ENCODE data around the gene ZNF785.
"Not testable (repeated sequence)": the region's sequence is repeated elsewhere in the genome, so short reads cannot be mapped to it uniquely, and the experiment has no call there.

Gene ZNF785

DNA sequence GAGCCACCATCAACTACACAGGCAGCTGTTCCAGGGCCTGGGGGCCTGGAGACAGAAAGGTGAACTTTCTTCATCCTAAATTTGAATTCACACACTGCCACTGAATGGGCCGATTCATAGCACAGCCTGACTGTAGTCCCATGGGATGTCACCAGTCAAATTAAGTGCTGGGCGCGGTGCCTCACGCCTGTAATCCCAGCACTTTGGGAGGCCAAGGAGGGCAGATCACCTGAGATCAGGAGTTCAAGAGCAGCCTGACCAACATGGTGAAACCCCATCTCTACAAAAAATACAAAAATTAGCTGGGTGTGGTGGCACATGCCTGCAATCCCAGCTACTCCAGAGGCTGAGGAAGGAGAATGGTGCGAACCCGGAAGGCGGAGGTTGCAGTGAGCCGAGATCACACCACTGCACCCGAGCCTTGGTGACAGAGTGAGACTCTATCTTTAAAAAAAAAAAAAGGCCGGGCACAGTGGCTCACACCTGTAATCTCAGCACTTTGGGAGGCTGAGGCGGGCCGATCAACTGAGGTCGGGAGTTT, 45.4 kb downstream of the ZNF785 start:
- DNase-seq (ENCODE audit: low spot score), result not testable (repeated sequence)

- DNase-seq (ENCODE audit: low spot score), result no peak
Measured at GRCh38 chr16:30539000-30539964, 46.2 kb downstream of the ZNF785 start.

DNA sequence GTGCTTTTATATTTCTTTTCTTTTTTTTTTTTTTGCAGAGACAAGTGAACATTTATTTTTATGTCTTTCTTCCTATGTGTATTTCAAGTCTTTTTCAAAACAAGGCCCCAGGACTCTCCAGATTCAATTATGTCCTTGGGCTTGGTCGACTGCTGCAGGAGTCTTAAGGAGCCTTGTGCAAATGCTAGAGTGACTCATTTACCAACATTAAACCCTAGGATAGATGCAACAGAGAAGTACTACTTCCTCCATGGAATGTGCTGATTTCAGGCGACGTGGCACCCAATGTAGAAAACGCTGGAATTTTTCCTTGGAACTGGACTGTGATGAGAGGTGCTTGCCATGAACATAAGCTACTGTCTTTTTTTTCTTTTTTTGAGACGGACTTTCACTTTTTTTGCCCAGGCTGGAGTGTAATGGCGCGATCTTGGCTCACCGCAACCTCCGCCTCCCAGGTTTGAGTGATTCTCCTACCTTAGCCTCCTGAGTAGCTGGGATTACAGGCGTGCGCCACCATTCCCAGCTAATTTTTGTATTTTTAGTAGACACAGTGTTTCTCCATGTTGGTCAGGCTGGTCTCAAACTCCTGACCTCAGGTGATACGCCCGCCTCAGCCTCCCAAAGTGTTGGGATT, 49.0 kb downstream of the ZNF785 start:
- DNase-seq (ENCODE audit: low spot score), result not testable (repeated sequence)

- peak; percentile 68 for DNase-seq (ENCODE audit: low spot score)
Measured at GRCh38 chr16:30535777-30536190, 49.7 kb downstream of the ZNF785 start.

DNA sequence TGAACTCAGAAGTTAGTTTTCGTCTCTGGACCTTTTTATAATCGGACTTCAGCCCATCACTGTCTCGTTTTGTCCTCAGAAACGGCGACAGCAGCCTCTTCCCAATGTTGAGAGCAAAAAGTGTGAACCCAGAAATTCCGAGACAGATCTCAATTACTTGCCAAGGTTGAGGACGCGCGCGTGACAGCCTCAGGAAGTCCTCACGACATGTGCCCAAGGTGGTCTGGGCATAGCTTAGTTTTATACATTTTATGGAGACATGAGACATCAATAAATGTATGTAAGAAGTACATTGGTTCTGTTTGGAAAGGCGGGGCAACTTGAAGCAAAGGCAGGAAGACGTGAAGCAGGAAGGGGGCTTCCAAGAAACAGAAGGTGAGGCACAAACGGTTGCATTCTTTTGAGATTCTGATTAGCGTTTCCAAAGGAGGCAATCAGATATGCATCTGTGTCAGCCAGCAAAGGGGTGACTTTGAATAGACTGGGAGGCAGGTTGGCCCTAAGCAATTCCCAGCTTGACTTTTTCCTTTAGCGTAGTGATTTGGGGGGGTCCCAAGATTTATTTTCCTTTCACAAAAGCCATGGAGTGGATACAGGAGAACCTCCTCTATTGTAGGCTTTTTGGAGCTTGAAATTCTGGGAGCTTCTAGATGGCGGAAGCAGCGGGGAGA, 50.3 kb downstream of the ZNF785 start:
- no peak for DNase-seq (ENCODE audit: low spot score)

- peak; percentile 93 for DNase-seq (ENCODE audit: low spot score)
Measured at GRCh38 chr16:30534368-30535105, 51.0 kb downstream of the ZNF785 start, which contains the start of gene ZNF747. Gene ZNF747 (minus strand): TSS chr16:30534858. CDS start chr16:30534679, 179 bp downstream.

DNA sequence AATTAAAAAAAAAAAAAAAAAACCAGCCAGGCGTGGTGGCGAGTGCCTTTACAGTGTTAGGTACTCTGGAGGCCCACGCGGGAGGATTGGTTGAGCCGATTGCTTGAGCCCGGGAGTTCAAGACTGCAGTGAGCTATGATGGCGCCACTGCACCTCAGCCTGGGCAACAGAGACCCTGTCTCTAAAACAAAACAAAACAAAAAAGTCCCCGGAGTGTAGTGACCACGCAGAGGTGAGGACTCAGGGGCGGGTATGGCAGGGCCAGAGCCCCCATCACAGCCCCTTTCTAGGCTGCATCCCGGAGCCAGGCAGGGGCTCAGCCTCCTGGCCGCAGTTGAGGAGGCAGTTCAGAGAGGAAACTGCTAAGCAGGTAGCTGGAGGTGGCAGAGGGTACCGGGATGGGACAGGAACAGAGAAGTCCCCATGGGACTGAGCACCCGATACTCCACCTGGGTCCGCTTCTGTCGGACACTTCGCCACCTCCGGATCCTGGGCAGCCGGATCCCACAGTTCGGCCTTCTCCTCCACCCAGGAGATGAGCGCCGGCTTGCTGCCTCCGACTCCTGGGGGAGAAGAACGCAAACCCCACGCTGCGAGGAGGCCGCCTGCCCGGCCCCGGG, 51.6 kb downstream of the ZNF785 start:
- DNase-seq (ENCODE audit: low spot score), result no peak

GRCh38 chr16:30533146-30533522, 52.4 kb downstream of the ZNF785 start:
- DNase-seq (ENCODE audit: low spot score), result no peak

- no peak for DNase-seq (ENCODE audit: low spot score)
Measured at GRCh38 chr16:30532285-30533145, 53.0 kb downstream of the ZNF785 start.

Data from globus pallidus (tissue), 1 donor.